Osteocyte (in vitro differentiated cells): Measurements from ENCODE around the gene TTLL10. TPM values are rescaled to one million over a fixed set of nuclear protein-coding genes. Genes with fewer than 3 reads are reported as not detected.

Experiments
- DNase-seq: peaks from one replicate; pipeline ENCODE4 v3.0.0; 2021; ENCODE audit warnings: mixed read lengths; ENCODE audit not compliant: unreplicated experiment; ENCODE audit errors: extremely low spot score
- H3K27ac Mint-ChIP-seq: one replicate; pipeline ENCODE4 v1.8.0; 2021; ENCODE audit warnings: mild to moderate bottlenecking, mixed read lengths; ENCODE audit not compliant: unreplicated experiment
- H3K27me3 Mint-ChIP-seq: one replicate; pipeline ENCODE4 v1.8.0; 2021; ENCODE audit warnings: mixed read lengths; ENCODE audit not compliant: unreplicated experiment
- H3K36me3 Mint-ChIP-seq: one replicate; pipeline ENCODE4 v1.8.0; 2021; ENCODE audit warnings: mixed read lengths; ENCODE audit not compliant: unreplicated experiment
- H3K4me1 Mint-ChIP-seq: one replicate; pipeline ENCODE4 v1.8.0; 2021; ENCODE audit warnings: mixed read lengths; ENCODE audit not compliant: unreplicated experiment
- H3K4me3 Mint-ChIP-seq: one replicate; pipeline ENCODE4 v1.8.0; 2021; ENCODE audit warnings: mild to moderate bottlenecking, moderate library complexity, mixed read lengths; ENCODE audit not compliant: unreplicated experiment
- H3K9me3 Mint-ChIP-seq: one replicate; pipeline ENCODE4 v1.8.0; 2021; ENCODE audit warnings: mixed read lengths; ENCODE audit not compliant: unreplicated experiment
- CTCF ChIP-seq: fragments of 200-600 bp; sonication (generic); IDR thresholded peaks from 2 replicates; pipeline ENCODE4 v1.5.0; 2021; ENCODE audit warnings: antibody characterized with exemption, mild to moderate bottlenecking, moderate library complexity
- microRNA-seq: library from miRNA; unstranded; fragments of <30 nt; microRNA quantifications from one replicate; pipeline ENCODE4 v1.1.0, GENCODE V29; 2020; ENCODE audit not compliant: unreplicated experiment
- total RNA-seq: library from RNA; stranded (reverse); gene quantifications from 2 replicates; pipeline ENCODE4 v1.2.1, GENCODE V29; 2021

TTLL10 gene
- total RNA-seq, 1 donor from 2014 or later, result not detected

GRCh38 chr1:1247341-1247913 lies 73.7 kb downstream of the TTLL10 start:
- no peak for DNase-seq
- peaks cover 2% of the 10 kb centered on the region for H3K36me3 Mint-ChIP-seq
- peaks cover 1% of the 10 kb centered on the region for H3K4me1 Mint-ChIP-seq
- no peak for TF ChIP-seq CTCF
- H3K9me3 Mint-ChIP-seq, result no peaks in the 10 kb centered on the region
- H3K27ac Mint-ChIP-seq, result no peak overlapping the region
- no peaks in the 10 kb centered on the region for H3K27me3 Mint-ChIP-seq
- H3K4me3 Mint-ChIP-seq, result no peak overlapping the region

Small RNAs within 50 kb of the gene (microRNA-seq; reads per million reads assigned to microRNA genes)
- gene MIR200A (4.9 reads per million), gene MIR200B (25.2 reads per million, percentile 33 among the genes with 10 or more reads in this experiment), gene MIR429 (11.0 reads per million, percentile 14 among the genes with 10 or more reads in this experiment)

Other genes starting within 250 kb of the TTLL10 start
- gene SAMD11, start 250.0 kb upstream of the TTLL10 start, total RNA-seq, result 16.6 and 19.5 TPM in 2 replicates
- 60.5 and 63.3 TPM in 2 replicates for gene NOC2L, start 214.6 kb upstream of the TTLL10 start, total RNA-seq
- gene KLHL17, start 213.3 kb upstream of the TTLL10 start, total RNA-seq, result 26.6 and 31.7 TPM in 2 replicates
- 0.21 TPM in 2 replicates for gene PLEKHN1, start 207.4 kb upstream of the TTLL10 start, total RNA-seq
- 0.13 TPM in 1 of 2 replicates, not detected in the other for gene PERM1, start 191.8 kb upstream of the TTLL10 start, total RNA-seq
- 75.0 and 79.2 TPM in 2 replicates for gene HES4, start 173.8 kb upstream of the TTLL10 start, total RNA-seq
- 29.3 and 30.6 TPM in 2 replicates for gene ISG15, start 160.4 kb upstream of the TTLL10 start, total RNA-seq
- gene AGRN, start 153.8 kb upstream of the TTLL10 start, total RNA-seq, result 175 and 191 TPM in 2 replicates
- not detected in 2 replicates for gene RNF223, start 99.6 kb upstream of the TTLL10 start, total RNA-seq
- 16.9 and 17.9 TPM in 2 replicates for gene C1orf159, start 57.8 kb upstream of the TTLL10 start, total RNA-seq
- not detected in 2 replicates for gene TNFRSF18, start 32.7 kb downstream of the TTLL10 start, total RNA-seq
- 0.19 TPM in 1 of 2 replicates, not detected in the other for gene TNFRSF4, start 40.3 kb downstream of the TTLL10 start, total RNA-seq
- 196 and 200 TPM in 2 replicates for gene SDF4, start 58.1 kb downstream of the TTLL10 start, total RNA-seq
- gene B3GALT6, start 58.4 kb downstream of the TTLL10 start, total RNA-seq, result 38.6 and 39.8 TPM in 2 replicates
- gene C1QTNF12, start 72.8 kb downstream of the TTLL10 start, total RNA-seq, result 3.6 and 3.8 TPM in 2 replicates
- gene UBE2J2, start 100.0 kb downstream of the TTLL10 start, total RNA-seq, result 58.2 and 65.1 TPM in 2 replicates
- gene SCNN1D, start 106.6 kb downstream of the TTLL10 start, total RNA-seq, result 6.2 and 11.0 TPM in 2 replicates
- 62.7 and 73.8 TPM in 2 replicates for gene ACAP3, start 134.1 kb downstream of the TTLL10 start, total RNA-seq
- 21.5 and 22.1 TPM in 2 replicates for gene PUSL1, start 134.7 kb downstream of the TTLL10 start, total RNA-seq
- gene INTS11, start 150.8 kb downstream of the TTLL10 start, total RNA-seq, result 101 and 106 TPM in 2 replicates
- gene CPTP, start 150.9 kb downstream of the TTLL10 start, total RNA-seq, result 23.5 and 24.7 TPM in 2 replicates
- 0.57 and 0.97 TPM in 2 replicates for gene TAS1R3, start 157.4 kb downstream of the TTLL10 start, total RNA-seq
- gene DVL1, start 175.5 kb downstream of the TTLL10 start, total RNA-seq, result 92.9 and 95.7 TPM in 2 replicates
- gene MXRA8, start 184.7 kb downstream of the TTLL10 start, total RNA-seq, result 440 and 449 TPM in 2 replicates
- gene AURKAIP1, start 201.3 kb downstream of the TTLL10 start, total RNA-seq, result 116 and 120 TPM in 2 replicates
- 262 and 272 TPM in 2 replicates for gene CCNL2, start 225.5 kb downstream of the TTLL10 start, total RNA-seq
- gene MRPL20, start 233.4 kb downstream of the TTLL10 start, total RNA-seq, result 82.1 and 86.9 TPM in 2 replicates
- 0.21 and 0.24 TPM in 2 replicates for gene ANKRD65, start 247.4 kb downstream of the TTLL10 start, total RNA-seq